HG03159 (cell line): ENCODE results near the gene GUCY1A2.

Experiments
- ATAC-seq: cut with Tn5 transposase; IDR thresholded peaks from one replicate; pipeline ENCODE4 v1.9.1; 2021; ENCODE audit warnings: mild to moderate bottlenecking, moderate library complexity; ENCODE audit not compliant: unreplicated experiment

The GUCY1A2 gene

GRCh38 chr11:106999196-106999595 lies 19.1 kb downstream of the GUCY1A2 start:
- ATAC-seq = no peak

- no peak for ATAC-seq
These were observed 19.4 kb downstream of the GUCY1A2 start for GRCh38 chr11:106998916-106999188.

GRCh38 chr11:106998116-106998915 lies 20.0 kb downstream of the GUCY1A2 start:
- no peak for ATAC-seq

DNA sequence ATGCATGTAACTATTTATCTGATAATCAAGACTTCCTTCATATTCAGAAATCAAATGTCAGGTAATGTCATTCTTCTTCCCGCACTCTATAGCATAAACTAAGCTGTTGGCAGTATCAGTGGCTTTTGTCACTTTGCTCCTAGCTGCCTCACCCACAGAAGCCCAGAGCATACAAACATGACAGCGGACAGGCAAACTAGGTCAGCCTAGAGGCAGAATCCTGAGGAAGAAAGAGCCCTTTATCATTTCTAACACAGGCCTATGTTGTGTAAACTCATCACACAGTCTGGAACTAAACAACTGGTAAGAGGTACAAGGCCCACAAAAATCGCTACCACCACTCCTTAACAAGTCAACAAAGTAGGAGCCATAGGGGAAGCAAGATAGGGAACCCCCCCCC lies 21.0 kb downstream of the GUCY1A2 start:
- no peak for ATAC-seq

- no peak for ATAC-seq
These were observed 21.6 kb downstream of the GUCY1A2 start for GRCh38 chr11:106996691-106997090.

DNA sequence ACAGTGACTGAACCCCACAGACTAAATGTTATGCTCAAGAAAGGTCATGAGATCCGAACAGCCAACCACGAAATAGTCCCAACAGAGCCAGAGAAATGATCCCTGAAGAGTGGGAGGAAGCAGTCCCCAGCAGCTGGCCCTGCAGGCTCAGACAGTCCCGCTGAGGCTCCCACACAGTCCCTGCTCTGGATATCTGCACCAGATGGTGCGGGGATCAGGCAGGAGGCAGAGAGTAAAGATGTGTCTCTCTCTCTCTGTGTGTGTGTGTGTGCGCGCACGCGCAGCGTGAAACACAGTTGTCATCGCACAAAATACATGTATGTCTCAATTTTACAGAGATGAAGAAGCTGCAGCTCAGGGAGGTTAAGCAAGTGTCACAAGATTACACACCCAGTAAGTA lies 27.9 kb downstream of the GUCY1A2 start:
- no peak for ATAC-seq

DNA sequence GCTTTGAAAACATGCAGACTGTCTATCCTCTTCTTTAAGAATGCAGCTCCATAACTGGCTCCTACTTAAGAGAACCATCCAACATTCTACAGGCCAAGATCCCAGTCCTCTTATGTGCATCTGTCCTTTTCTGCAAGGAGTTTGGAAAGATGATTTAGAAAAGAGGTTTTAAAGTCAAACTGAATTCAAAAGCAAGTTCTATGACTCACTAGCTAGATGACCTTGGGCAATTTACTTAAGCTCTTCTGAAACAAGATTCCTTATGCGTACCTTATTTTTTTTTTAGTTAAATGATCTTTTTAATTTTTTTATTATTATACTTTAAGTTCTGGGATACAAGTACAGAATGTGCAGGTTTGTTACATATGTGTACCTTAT lies 29.2 kb downstream of the GUCY1A2 start:
- no peak for ATAC-seq

DNA sequence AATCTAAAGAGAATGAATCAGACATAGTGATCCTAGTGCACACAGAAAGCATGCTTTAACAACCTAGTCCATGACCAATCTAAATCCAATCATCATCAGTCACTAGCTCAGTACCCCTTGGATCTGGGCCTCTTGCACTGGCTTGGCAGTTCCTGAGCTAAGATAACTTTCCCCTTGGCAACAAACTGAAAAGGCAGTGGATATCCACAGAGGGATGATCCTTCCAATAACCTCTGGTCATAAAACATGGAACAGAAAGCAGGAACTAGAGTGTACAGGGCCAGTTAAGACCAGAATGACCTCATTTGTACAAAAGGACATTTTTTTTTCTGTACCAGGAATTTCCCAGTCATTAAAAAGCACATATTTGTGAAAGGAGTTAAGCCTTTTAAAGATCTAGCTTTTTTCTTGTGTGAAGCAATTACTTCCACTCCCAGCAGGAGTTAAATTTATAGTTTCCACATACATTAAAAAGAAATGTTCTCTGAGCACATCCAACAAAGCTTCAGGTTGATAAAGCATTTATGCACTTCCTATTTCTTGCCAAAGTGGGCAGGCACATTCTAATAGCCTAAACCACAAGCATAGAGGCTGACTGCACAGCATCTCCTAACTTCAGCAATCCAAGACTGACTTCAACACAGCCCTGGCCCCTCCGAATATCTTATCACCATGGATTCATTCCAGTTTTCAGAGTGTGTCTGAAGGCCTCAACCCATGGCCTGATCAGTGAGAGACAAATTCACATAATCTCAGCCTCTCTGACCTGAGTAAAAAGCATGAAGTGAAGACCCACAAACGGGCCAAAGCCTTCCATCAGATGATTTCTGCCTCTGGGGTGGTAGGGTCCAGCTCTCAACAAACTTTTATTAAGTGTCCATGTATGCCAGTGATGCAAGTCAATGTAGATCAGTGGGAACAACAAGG lies 29.9 kb downstream of the GUCY1A2 start:
- ATAC-seq = no peak

DNA sequence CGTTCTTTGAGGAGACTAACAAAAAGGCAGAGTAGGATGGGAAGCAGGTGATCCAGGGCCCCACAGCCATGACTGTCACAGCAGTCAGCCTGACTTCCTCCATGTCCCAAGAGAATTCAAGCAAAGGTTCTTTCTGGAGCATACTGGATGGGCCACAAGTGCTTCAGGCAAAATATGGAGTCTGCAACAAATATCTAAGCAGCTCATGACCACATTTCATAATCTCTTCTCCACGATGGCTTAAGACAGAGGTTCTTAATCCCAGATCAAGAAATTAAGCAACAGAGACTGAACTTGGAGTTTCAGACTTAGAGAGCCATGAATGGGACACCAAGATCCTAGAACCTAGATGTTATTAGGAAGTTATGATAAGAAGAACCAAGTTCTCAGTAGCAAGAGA lies 31.6 kb downstream of the GUCY1A2 start:
- no peak for ATAC-seq

GRCh38 chr11:106986261-106986660 lies 32.0 kb downstream of the GUCY1A2 start:
- no peak for ATAC-seq

GRCh38 chr11:106983991-106984390 lies 34.3 kb downstream of the GUCY1A2 start:
- no peak for ATAC-seq

GRCh38 chr11:106983261-106983660 lies 35.0 kb downstream of the GUCY1A2 start:
- ATAC-seq = no peak

- ATAC-seq = no peak
These were observed 43.4 kb downstream of the GUCY1A2 start for GRCh38 chr11:106974831-106975230.

DNA sequence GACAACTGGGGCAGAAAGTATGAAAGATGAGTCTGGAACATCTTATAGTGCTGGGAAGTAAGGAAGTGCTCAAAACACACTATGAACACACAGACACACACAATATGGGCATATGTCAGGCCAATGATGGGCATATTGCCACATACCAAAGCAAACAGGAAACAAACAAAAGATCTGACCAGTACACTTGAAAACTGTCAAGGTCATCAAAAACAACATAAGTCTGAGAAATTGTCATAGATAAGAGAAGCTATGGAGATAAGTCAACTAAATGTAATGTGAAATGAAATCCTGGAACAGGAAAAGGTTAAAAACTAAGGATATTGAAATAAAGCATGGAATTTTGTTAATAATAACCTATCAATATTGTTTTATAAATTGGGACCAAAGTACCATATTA lies 46.4 kb downstream of the GUCY1A2 start:
- no peak for ATAC-seq

DNA sequence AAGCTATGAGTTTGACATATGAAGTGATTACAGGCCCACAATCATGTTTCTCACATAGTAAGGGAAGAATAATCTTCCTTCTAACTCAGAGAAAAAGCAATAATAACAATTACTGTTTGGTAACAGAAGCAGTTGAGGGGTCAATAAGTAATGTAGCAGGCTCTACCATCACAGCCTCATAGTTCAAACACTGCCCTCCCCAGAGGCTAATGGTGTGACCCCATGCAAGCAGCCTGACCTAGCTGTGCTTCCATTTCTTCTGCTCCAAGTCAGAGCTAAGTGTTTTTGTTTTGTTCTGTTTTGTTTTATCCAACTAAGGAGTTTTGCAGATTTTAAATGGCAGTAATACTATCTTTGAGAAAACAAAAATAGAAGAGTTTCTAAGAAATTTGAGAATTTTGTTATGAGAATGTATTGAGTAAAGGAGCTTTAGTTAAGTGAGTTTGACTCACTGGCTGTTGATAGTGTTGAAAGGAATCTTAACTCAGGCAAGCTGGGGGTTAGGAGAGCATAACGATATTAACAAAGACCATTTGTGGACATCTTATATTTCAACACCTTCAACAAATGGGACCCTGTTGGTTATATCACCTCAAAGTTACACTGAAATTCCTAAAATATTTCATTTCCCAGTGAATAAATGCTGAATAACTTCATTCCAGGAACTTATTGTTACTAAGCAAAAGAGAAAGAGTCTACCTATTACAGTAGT lies 48.5 kb downstream of the GUCY1A2 start:
- ATAC-seq = no peak

DNA sequence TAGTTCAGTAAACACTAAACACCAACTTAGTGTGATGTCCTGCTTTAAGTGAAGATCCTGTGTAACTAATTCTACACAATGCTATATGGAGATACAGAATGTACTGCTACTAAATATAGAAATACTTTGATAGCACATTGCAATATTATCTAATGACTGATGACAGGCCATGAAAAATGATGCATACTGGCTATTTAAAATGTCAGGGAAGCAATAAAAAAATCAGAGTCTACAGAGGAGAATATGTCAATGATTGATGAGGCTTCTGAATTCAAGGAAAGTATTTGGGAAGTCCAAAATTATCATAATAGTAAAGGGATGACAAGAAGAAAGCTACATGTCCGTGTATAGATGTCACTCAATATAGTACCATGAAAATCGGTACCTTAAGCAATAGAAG lies 55.3 kb downstream of the GUCY1A2 start:
- no peak for ATAC-seq

DNA sequence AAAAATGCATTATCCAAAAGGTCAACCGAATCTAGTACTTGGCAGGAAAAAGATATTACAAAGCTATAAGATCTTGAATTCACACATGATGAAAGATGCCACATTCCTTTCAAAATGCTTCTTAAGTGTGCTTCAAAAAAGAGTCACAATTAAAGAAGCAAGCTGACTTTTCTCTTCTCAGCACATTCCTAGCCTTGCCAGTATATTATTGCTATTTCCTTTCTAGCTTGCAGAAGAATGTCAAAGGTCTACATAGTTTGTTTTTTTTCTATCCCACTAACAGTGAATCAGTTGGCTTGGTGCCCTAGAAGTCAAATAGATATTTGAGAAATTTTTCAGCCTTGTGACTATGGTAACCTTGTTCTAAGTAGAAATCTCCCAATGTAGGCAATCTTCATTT lies 56.8 kb downstream of the GUCY1A2 start:
- no peak for ATAC-seq

GRCh38 chr11:106961048-106961447 lies 57.2 kb downstream of the GUCY1A2 start:
- no peak for ATAC-seq

- ATAC-seq = no peak
These were observed 58.5 kb downstream of the GUCY1A2 start for GRCh38 chr11:106959800-106960199.

DNA sequence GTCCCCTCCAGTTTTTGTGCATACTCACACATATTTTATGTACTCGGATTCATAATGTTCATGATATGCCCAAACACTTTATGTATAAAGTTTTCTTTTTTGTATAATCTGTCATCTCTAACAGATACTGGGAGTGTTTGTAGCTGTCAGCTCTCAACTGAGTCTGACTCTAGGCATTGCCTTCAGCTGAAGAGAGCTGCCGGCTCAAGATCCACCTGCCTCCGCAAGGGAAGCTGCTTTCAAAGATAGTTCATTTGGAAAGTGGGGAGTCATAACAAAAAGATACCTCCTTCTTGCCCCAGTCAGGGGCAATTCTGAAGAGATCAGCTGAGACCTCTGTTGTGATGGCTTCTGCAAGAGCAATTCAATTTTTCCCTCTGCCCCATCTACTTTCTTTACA lies 58.9 kb downstream of the GUCY1A2 start:
- ATAC-seq = no peak

DNA sequence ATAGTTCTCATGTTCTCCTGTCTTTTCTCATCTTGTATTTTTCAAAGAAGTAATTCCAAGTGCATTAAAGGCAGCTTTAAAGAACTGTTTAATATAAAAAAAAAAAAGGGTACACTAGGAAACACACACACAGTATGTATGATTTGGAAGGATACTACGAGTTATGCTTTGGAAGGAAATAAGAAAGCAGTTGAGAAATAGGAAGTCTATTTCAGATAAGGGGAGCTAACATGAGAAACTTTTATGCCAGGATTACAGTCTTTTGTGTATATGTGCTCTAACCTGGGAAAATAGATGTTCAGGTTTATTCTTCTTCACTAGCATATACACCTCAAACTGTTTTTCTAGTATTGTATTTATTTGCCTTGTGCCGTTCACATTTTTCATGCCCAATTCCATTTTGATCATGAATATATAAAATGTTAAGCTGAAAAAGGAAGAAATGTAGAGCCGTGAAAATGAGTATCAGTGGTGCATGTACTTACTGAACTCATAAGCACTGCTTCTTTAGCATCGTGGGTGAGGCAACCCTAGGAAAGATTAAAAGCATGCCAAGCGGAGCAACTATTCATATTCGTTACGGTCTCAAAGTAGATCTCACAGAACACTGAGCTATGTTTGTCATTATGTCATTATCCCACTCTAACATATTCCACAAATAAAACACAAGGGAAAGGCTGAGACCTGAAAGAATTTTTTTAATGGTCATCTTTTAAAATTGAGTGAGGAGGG lies 59.6 kb downstream of the GUCY1A2 start:
- no peak for ATAC-seq
